Liver (tissue), 9 donors: ENCODE data around the gene SKOR1. TPM values are rescaled to one million over a fixed set of nuclear protein-coding genes. Genes with fewer than 3 reads are reported as not detected.

ENCODE experiments used
- DNase-seq: peaks from one replicate; pipeline ENCODE4 v3.0.0-alpha.2; 2017; ENCODE audit warnings: low spot score
- H3K27ac ChIP-seq, 2 donors: one replicate each; pipeline ENCODE4 v1.7.0; 2013; ENCODE audit warnings: inconsistent platforms in 2 of 2, low read length in 2 of 2, control low read depth in 1 of 2, low read depth in 1 of 2, mild to moderate bottlenecking in 1 of 2
- H3K27me3 ChIP-seq, 4 donors: one replicate each; pipeline versions ENCODE4 v1.6.1 to v1.7.0; 2013; ENCODE audit warnings: low read length in 3 of 4, inconsistent platforms in 1 of 4, mild to moderate bottlenecking in 1 of 4, moderate library complexity in 1 of 4; ENCODE audit not compliant: control insufficient read depth in 4 of 4, insufficient read depth in 4 of 4
- H3K36me3 ChIP-seq, 4 donors: one replicate each; pipeline versions ENCODE4 v1.6.1 to v1.7.0; 2013; ENCODE audit warnings: low read length in 3 of 4, mild to moderate bottlenecking in 3 of 4, low read depth in 1 of 4, moderate library complexity in 1 of 4; ENCODE audit not compliant: control insufficient read depth in 4 of 4, insufficient read depth in 3 of 4
- H3K4me1 ChIP-seq, 4 donors: one replicate each; pipeline versions ENCODE4 v1.6.1 to v1.7.0; 2013; ENCODE audit warnings: low read length in 3 of 4, mild to moderate bottlenecking in 3 of 4, moderate library complexity in 1 of 4; ENCODE audit not compliant: control insufficient read depth in 4 of 4, insufficient read depth in 4 of 4
- H3K4me3 ChIP-seq, 3 donors: one replicate each; pipeline versions ENCODE4 v1.6.1 to v1.7.0; 2013; ENCODE audit warnings: low read length in 3 of 3, control low read depth in 1 of 3, low read depth in 1 of 3, mild to moderate bottlenecking in 1 of 3
- H3K9ac ChIP-seq, 2 donors: one replicate each; pipeline ENCODE4 v1.7.0; 2013; ENCODE audit warnings: low read length in 2 of 2, mild to moderate bottlenecking in 2 of 2, moderate library complexity in 2 of 2, control low read depth in 1 of 2, low read depth in 1 of 2
- H3K9me3 ChIP-seq, 4 donors: one replicate each; pipeline versions ENCODE4 v1.6.1 to v1.7.0; 2013; ENCODE audit warnings: low read length in 3 of 4; ENCODE audit not compliant: control insufficient read depth in 4 of 4
- EGR1 ChIP-seq, 2 donors: IDR thresholded peaks; 2 replicates each; pipeline ENCODE4 v1.6.1; 2016 to 2018; ENCODE audit warnings: antibody characterized with exemption in 2 of 2, low read depth in 2 of 2
- FOXA1 ChIP-seq: IDR thresholded peaks from 2 replicates; pipeline ENCODE4 v1.6.1; 2016; ENCODE audit warnings: antibody characterized with exemption
- GABPA ChIP-seq, 2 donors: IDR thresholded peaks in 1 of 2; conservative IDR thresholded peaks in 1 of 2; 2 replicates each; pipeline ENCODE4 v1.6.1; 2016; ENCODE audit warnings: antibody characterized with exemption in 2 of 2, mild to moderate bottlenecking in 1 of 2, moderate library complexity in 1 of 2
- HNF4A ChIP-seq, 2 donors: conservative IDR thresholded peaks; 2 replicates each; pipeline ENCODE4 v1.6.1; 2016; ENCODE audit warnings: antibody characterized with exemption in 2 of 2, mild to moderate bottlenecking in 2 of 2
- JUND ChIP-seq, 2 donors: IDR thresholded peaks; 2 replicates each; pipeline ENCODE4 v1.6.1; 2016; ENCODE audit warnings: antibody characterized with exemption in 2 of 2
- NR2F2 ChIP-seq: IDR thresholded peaks from 2 replicates; pipeline ENCODE4 v1.6.1; 2016; ENCODE audit warnings: antibody characterized with exemption
- RAD21 ChIP-seq, 2 donors: IDR thresholded peaks; 2 replicates each; pipeline ENCODE4 v1.6.1; 2016; ENCODE audit warnings: antibody characterized with exemption in 2 of 2, mild to moderate bottlenecking in 2 of 2
- WGBS: extraction: QIAGEN DNeasy Blood & Tissue Kit; methylation state at CpG from one replicate; pipeline ENCODE4 v1.1.7; 2013; 5-methylcytosine and 5-hydroxymethylcytosine counted together
- polyA plus RNA-seq, 2 donors: library from polyadenylated mRNA; stranded (reverse) in 1 of 2; unstranded in 1 of 2; fragments of 200-250 nt in 1 of 2; fragments of >200 nt in 1 of 2; fragmentation: Nextera tagmentation in 1 of 2; extraction: Ambion mirVana in 1 of 2; gene quantifications; one replicate each; pipeline versions ENCODE4 v1.2.1 to v1.2.3, GENCODE V29; 2013 to 2015
- total RNA-seq, 2 donors: library from RNA; depleted of rRNA; stranded (reverse); fragments of >200 nt; gene quantifications; one replicate each; pipeline ENCODE4 v1.2.3, GENCODE V29; 2014
- TF ChIP-seq, protein P1 (sequence below): IDR thresholded peaks from 2 replicates; pipeline ENCODE4 v1.6.1; 2016; ENCODE audit warnings: antibody characterized with exemption
- TF ChIP-seq, protein P2 (sequence below): fragments of 150-350 bp; IDR thresholded peaks from 2 replicates; pipeline ENCODE4 v1.5.1; 2017; ENCODE audit warnings: improper control_type of control experiment, low read depth, low read length; ENCODE audit not compliant: missing input control
- TF ChIP-seq, protein P3 (sequence below): IDR thresholded peaks from 2 replicates; pipeline ENCODE4 v1.6.1; 2016; ENCODE audit warnings: antibody characterized with exemption
- TF ChIP-seq, protein P4 (sequence below): IDR thresholded peaks from 2 replicates; pipeline ENCODE4 v1.6.1; 2016; ENCODE audit warnings: antibody characterized with exemption
- TF ChIP-seq, protein P5 (sequence below): IDR thresholded peaks from 2 replicates; pipeline ENCODE4 v1.6.1; 2016; ENCODE audit warnings: antibody characterized with exemption, mild to moderate bottlenecking
- donor health status: healthy.
- donor health status: healthy.
- donor health status: healthy.
- donor health status: healthy.
- donor health status: healthy.

SKOR1 gene
- total and polyA plus RNA-seq, 4 donors, result 0.02 to 0.17 (median 0.05) TPM; not detected in 1

DNA sequence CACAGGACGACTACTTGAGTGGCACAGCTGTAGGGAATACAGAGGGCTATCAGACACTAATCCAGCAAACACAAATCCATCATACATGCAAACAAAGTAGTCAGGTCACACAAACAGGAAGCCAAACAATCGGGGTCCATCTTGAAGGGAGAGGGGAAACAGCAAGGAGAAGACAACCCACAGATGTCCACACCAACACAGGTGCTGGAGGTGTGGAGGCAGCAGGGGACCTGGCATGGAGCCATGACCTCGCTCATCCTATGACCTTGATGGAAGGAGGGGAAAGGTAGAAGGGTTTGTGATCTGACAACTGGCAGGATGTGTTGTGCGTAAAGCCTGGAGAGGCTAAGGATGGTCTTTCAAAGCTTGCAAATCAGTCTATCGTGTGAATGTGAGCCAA, 39.9 kb upstream of the SKOR1 start:
- H3K4me1 ChIP-seq, result peaks cover 0 to 6% (median 2%) of the 10 kb centered on the region in 4 donors
- no peaks in the 10 kb centered on the region for H3K27me3 ChIP-seq
- H3K27ac ChIP-seq, result no peak overlapping the region
- 89% methylated on average over 5 of the region's 5 CpGs for WGBS
- H3K9me3 ChIP-seq, result no peaks in the 10 kb centered on the region
- TF ChIP-seq FOXA1 (no peak), NR2F2 (no peak), HNF4A (conservative IDR thresholded peaks at IDR 0.05) (no peak), GABPA (IDR thresholded peaks at IDR 0.05 in 1 of 2, conservative IDR thresholded peaks at IDR 0.05 in 1 of 2) (no peak), JUND (IDR thresholded peaks at IDR 0.05) (no peak), RAD21 (IDR thresholded peaks at IDR 0.05) (no peak)
- TF ChIP-seq, protein P1, sequence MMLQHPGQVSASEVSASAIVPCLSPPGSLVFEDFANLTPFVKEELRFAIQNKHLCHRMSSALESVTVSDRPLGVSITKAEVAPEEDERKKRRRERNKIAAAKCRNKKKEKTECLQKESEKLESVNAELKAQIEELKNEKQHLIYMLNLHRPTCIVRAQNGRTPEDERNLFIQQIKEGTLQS, result no peak
- TF ChIP-seq, protein P2, sequence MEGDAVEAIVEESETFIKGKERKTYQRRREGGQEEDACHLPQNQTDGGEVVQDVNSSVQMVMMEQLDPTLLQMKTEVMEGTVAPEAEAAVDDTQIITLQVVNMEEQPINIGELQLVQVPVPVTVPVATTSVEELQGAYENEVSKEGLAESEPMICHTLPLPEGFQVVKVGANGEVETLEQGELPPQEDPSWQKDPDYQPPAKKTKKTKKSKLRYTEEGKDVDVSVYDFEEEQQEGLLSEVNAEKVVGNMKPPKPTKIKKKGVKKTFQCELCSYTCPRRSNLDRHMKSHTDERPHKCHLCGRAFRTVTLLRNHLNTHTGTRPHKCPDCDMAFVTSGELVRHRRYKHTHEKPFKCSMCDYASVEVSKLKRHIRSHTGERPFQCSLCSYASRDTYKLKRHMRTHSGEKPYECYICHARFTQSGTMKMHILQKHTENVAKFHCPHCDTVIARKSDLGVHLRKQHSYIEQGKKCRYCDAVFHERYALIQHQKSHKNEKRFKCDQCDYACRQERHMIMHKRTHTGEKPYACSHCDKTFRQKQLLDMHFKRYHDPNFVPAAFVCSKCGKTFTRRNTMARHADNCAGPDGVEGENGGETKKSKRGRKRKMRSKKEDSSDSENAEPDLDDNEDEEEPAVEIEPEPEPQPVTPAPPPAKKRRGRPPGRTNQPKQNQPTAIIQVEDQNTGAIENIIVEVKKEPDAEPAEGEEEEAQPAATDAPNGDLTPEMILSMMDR, result no peak
- TF ChIP-seq, protein P3, sequence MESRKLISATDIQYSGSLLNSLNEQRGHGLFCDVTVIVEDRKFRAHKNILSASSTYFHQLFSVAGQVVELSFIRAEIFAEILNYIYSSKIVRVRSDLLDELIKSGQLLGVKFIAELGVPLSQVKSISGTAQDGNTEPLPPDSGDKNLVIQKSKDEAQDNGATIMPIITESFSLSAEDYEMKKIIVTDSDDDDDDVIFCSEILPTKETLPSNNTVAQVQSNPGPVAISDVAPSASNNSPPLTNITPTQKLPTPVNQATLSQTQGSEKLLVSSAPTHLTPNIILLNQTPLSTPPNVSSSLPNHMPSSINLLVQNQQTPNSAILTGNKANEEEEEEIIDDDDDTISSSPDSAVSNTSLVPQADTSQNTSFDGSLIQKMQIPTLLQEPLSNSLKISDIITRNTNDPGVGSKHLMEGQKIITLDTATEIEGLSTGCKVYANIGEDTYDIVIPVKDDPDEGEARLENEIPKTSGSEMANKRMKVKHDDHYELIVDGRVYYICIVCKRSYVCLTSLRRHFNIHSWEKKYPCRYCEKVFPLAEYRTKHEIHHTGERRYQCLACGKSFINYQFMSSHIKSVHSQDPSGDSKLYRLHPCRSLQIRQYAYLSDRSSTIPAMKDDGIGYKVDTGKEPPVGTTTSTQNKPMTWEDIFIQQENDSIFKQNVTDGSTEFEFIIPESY, result no peak
- TF ChIP-seq, protein P4, sequence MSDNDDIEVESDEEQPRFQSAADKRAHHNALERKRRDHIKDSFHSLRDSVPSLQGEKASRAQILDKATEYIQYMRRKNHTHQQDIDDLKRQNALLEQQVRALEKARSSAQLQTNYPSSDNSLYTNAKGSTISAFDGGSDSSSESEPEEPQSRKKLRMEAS, result no peak
- peaks cover 0 to 6% (median under 1%) of the 10 kb centered on the region in 4 donors for H3K36me3 ChIP-seq
- no peak overlapping the region for H3K9ac ChIP-seq
- no peak for DNase-seq
- H3K4me3 ChIP-seq, result no peak overlapping the region

DNA sequence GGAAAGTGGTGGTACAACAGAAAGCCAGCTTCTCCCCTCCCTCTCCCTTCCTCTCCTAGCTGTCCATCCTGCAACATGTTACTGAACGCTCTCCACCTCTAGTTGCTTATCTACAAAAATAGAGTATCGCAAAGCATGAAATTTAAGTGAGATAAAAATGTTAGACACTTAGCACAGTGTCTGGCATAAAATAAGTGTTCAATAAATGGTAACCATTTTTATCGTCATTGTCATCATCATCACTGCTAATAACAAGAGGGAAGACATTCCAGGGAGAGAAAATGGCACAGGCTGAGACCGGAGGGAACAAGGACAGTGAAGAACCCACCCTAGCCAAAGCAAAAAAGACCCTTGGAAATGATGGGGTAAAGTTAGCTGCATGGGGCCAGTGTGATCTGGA, 38.7 kb upstream of the SKOR1 start:
- Histone ChIP-seq H3K9me3 (no peaks in the 10 kb centered on the region), H3K27ac (no peak overlapping the region), H3K4me1 (no peaks in the 10 kb centered on the region), H3K9ac (no peak overlapping the region), H3K36me3 (peaks cover 0 to 6% (median under 1%) of the 10 kb centered on the region in 4 donors), H3K27me3 (no peaks in the 10 kb centered on the region), H3K4me3 (no peak overlapping the region)
- DNase-seq, result no peak
- 97% methylated on average over 4 of the region's 4 CpGs for WGBS
- TF ChIP-seq, protein P3, result no peak
- TF ChIP-seq EGR1 (IDR thresholded peaks at IDR 0.05; ENCODE audit: low read depth in 2 of 2) (no peak), GABPA (IDR thresholded peaks at IDR 0.05 in 1 of 2, conservative IDR thresholded peaks at IDR 0.05 in 1 of 2) (no peak)
- TF ChIP-seq, protein P2, result no peak
- TF ChIP-seq, protein P5, sequence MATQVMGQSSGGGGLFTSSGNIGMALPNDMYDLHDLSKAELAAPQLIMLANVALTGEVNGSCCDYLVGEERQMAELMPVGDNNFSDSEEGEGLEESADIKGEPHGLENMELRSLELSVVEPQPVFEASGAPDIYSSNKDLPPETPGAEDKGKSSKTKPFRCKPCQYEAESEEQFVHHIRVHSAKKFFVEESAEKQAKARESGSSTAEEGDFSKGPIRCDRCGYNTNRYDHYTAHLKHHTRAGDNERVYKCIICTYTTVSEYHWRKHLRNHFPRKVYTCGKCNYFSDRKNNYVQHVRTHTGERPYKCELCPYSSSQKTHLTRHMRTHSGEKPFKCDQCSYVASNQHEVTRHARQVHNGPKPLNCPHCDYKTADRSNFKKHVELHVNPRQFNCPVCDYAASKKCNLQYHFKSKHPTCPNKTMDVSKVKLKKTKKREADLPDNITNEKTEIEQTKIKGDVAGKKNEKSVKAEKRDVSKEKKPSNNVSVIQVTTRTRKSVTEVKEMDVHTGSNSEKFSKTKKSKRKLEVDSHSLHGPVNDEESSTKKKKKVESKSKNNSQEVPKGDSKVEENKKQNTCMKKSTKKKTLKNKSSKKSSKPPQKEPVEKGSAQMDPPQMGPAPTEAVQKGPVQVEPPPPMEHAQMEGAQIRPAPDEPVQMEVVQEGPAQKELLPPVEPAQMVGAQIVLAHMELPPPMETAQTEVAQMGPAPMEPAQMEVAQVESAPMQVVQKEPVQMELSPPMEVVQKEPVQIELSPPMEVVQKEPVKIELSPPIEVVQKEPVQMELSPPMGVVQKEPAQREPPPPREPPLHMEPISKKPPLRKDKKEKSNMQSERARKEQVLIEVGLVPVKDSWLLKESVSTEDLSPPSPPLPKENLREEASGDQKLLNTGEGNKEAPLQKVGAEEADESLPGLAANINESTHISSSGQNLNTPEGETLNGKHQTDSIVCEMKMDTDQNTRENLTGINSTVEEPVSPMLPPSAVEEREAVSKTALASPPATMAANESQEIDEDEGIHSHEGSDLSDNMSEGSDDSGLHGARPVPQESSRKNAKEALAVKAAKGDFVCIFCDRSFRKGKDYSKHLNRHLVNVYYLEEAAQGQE, result no peak
- TF ChIP-seq, protein P1, result no peak
